ENCODE results near the gene MAGI3. TPM values are rescaled to one million over a fixed set of nuclear protein-coding genes. Genes with fewer than 3 reads are reported as not detected.

The MAGI3 gene
- total and polyA plus RNA-seq, 12 donors: 3.3 to 17.6 (median 11.8) TPM

DNA sequence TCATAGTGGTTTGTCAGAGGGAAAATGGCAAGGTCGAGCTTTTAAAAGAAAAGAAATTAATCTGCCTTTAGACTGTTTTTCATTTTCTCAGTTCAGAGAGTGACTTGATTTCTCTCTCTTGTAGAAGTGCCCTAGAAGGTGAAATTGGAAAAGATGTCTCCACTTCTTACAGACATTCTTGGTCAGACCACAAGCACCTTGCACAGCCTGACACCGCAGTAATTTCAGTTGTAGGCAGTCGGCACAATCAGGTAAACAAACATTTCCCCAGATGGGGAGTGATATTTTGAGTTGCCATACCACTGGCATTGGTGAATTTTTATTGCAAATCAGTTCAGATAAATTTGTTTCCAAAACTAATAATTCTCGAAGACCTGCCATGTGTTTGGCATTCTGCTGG, 282.2 kb downstream of the MAGI3 start:
- intact Hi-C loops (cut with DNase I): loop anchor here (5.0 to 10.0 kb wide), 2 partner anchors 280 to 528 kb away; partner anchors contain the start of gene MAGI3 (in 1 of the 2)
- Histone ChIP-seq H3K27me3 (no peaks in the 10 kb centered on the region), H3K9me3 (replicated peaks in 1 of 3) (no peaks in the 10 kb centered on the region), H3K36me3 (replicated peaks in 1 of 2) (no peaks in the 10 kb centered on the region), H3K4me1 (replicated peaks in 1 of 2) (peaks cover 3 to 7% of the 10 kb centered on the region in 2 donors), H3K27ac (no peak overlapping the region), H3K4me3 (no peak overlapping the region)
- TF ChIP-seq POLR2A (IDR thresholded peaks at IDR 0.05): no peak
- TF ChIP-seq, protein P1, sequence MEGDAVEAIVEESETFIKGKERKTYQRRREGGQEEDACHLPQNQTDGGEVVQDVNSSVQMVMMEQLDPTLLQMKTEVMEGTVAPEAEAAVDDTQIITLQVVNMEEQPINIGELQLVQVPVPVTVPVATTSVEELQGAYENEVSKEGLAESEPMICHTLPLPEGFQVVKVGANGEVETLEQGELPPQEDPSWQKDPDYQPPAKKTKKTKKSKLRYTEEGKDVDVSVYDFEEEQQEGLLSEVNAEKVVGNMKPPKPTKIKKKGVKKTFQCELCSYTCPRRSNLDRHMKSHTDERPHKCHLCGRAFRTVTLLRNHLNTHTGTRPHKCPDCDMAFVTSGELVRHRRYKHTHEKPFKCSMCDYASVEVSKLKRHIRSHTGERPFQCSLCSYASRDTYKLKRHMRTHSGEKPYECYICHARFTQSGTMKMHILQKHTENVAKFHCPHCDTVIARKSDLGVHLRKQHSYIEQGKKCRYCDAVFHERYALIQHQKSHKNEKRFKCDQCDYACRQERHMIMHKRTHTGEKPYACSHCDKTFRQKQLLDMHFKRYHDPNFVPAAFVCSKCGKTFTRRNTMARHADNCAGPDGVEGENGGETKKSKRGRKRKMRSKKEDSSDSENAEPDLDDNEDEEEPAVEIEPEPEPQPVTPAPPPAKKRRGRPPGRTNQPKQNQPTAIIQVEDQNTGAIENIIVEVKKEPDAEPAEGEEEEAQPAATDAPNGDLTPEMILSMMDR (IDR thresholded peaks at IDR 0.05): no peak
- 89 to 92% (median 91%) methylated on average over 4 of the region's 4 CpGs for WGBS, 4 donors
- DNase-seq: no peak

DNA sequence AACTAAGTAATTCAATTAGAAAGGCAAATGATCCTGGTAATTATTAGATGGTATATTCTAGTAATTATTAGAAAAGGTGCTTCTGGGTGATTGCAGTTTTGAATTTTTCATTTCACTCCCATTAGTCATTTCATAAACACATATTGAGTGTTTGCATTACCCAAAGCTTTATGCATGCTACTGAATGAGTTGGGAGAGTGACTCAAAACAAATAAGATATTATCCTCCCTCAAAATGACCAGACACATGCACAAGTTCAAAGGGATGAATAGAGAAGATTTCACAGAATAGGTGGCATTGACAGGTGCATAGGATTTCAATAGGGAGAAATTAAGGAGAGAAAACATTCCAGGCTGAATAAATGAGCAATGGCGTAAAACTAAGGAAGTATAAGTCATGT, 284.3 kb downstream of the MAGI3 start:
- intact Hi-C loops (cut with DNase I): loop anchor here (5.0 to 10.0 kb wide), 2 partner anchors 282 to 530 kb away; partner anchors contain the start of gene MAGI3 (in 1 of the 2)
- 84 to 91% (median 87%) methylated on average over 1 of the region's 1 CpG for WGBS, 4 donors
- TF ChIP-seq POLR2A (IDR thresholded peaks at IDR 0.05): no peak
- TF ChIP-seq, protein P1 (IDR thresholded peaks at IDR 0.05): no peak

GRCh38 chr1:113675302-113675701, 285.0 kb downstream of the MAGI3 start:
- no peaks in the 10 kb centered on the region for H3K27me3 ChIP-seq
- no peak overlapping the region for H3K4me3 ChIP-seq
- WGBS, 4 donors: 78 to 94% (median 79%) methylated on average over 2 of the region's 2 CpGs
- no peaks in the 10 kb centered on the region for H3K36me3 ChIP-seq (replicated peaks in 1 of 2)
- intact Hi-C loops (cut with DNase I): loop anchor here (5.0 to 10.0 kb wide), 2 partner anchors 531 to 533 kb away; no protein-coding TSS in a partner anchor
- no peak for DNase-seq
- no peak overlapping the region for H3K27ac ChIP-seq
- H3K4me1 ChIP-seq (replicated peaks in 1 of 2): peaks cover 6 to 13% of the 10 kb centered on the region in 2 donors
- TF ChIP-seq, protein P1 (IDR thresholded peaks at IDR 0.05): no peak
- no peak for TF ChIP-seq POLR2A (IDR thresholded peaks at IDR 0.05)
- H3K9me3 ChIP-seq (replicated peaks in 1 of 3): no peaks in the 10 kb centered on the region

More for the DNA sequence above, 284.3 kb downstream of the MAGI3 start:
- Histone ChIP-seq H3K27me3 (no peaks in the 10 kb centered on the region), H3K9me3 (replicated peaks in 1 of 3) (no peaks in the 10 kb centered on the region), H3K36me3 (replicated peaks in 1 of 2) (no peaks in the 10 kb centered on the region), H3K4me3 (no peak overlapping the region), H3K27ac (no peak overlapping the region), H3K4me1 (replicated peaks in 1 of 2) (peaks cover 6 to 13% of the 10 kb centered on the region in 2 donors)
- no peak for DNase-seq

DNA sequence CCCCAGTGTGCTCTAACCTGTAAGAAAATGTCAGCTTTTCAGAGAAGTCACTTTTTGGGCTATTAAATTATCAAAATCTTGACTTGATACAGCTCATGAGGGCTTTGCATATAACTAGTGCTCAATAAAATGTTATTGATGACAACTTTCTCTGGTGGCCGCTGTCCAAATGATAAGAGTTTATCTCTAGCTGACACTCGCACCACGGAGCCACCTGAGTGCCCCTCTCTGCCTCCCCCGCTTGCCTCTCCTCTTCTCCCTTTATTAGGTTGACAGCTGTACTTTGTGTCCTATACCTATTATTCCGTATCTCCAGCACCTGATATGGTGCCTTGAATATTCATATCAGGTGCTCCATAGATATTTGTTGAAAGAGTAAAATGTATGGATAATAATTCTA, 286.2 kb downstream of the MAGI3 start:
- no peak for DNase-seq
- no peaks in the 10 kb centered on the region for H3K9me3 ChIP-seq (replicated peaks in 1 of 3)
- H3K27me3 ChIP-seq: no peaks in the 10 kb centered on the region
- intact Hi-C loops (cut with DNase I): loop anchor here (5.0 to 10.0 kb wide), 2 partner anchors 532 to 534 kb away; no protein-coding TSS in a partner anchor
- 82 to 91% (median 84%) methylated on average over 5 of the region's 5 CpGs for WGBS, 4 donors
- peaks cover 6 to 13% of the 10 kb centered on the region in 2 donors for H3K4me1 ChIP-seq (replicated peaks in 1 of 2)
- H3K36me3 ChIP-seq (replicated peaks in 1 of 2): no peaks in the 10 kb centered on the region
- no peak overlapping the region for H3K4me3 ChIP-seq
- TF ChIP-seq POLR2A (IDR thresholded peaks at IDR 0.05): no peak
- TF ChIP-seq, protein P1 (IDR thresholded peaks at IDR 0.05): no peak
- no peak overlapping the region for H3K27ac ChIP-seq

All from adrenal gland (tissue), 12 donors.